T1000 (cell line): ENCODE results near the gene LIN7A.

Source experiments
- DNase-seq: peaks from one replicate; lab custom pipeline; 2025; ENCODE audit warnings: mixed read lengths; lab: John Stamatoyannopoulos, UW

LIN7A gene

GRCh38 chr12:80752464-80752863 is 185.3 kb downstream of the LIN7A start:
- DNase-seq = no peak

GRCh38 chr12:80749456-80749855 is 188.3 kb downstream of the LIN7A start:
- no peak for DNase-seq

GRCh38 chr12:80747800-80748199 is 189.9 kb downstream of the LIN7A start:
- DNase-seq = no peak

DNA sequence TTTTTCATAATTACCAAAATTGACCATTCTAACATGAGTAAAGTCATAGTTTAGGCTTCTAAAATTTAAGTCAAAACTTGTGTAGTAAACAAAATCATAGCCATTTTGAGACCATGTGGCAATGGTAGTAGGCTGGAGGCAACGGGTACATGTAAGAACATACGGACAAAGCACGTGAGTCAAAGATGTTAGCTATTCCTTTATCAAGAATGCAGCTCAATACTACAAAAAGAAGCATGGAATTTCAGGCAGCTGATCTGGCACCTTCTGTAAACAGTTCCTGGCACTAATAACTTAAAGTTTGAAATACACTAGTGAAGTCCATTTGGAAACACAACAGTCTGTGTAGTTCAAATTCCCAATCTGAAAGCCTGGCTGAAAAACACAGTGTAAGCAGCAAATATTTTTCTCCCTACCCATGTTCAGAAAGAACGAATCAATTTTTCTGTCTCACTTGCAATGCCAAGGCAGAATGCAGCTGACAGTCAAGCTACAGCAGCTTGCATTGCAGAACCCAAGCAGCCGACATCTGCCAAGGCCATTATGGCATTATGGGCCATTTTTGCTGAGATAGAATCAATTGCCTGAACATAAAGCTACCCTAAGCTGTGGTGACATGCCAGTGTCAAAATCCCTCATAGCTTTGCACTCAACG is 191.8 kb downstream of the LIN7A start:
- DNase-seq = no peak
